ENCODE measurements around the gene BANF2. TPM values are rescaled to one million over a fixed set of nuclear protein-coding genes. Genes with fewer than 3 reads are reported as not detected.

BANF2 gene
- polyA plus RNA-seq (2012; rRNA removed) = not detected in 2 replicates
- not detected in 2 replicates for polyA plus RNA-seq (2012; cell fraction: cytosol; rRNA removed)
- polyA plus RNA-seq (2012; cell fraction: nucleus; rRNA removed) = not detected in 2 replicates

DNA sequence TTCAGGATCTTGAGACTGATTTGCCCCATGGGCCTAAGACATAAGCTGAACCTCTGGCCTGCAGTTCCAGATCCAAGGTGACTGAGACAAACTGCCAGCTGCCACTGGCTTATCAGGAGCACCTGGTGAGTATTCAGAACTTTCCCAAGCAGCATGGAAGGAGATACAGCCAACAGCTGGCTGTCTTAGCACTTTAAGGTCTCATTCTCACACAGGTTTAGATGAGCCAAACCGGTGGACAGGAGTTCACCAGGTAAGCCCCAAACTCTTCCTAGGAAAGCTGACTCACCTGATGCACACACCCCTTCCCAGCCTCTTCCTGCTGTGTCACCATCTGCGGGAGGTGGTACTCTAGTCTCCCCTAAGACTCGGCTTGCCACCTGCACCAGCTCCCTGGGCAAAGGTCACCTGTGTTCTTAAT lies at the start of gene BANF2:
Gene BANF2 (plus strand): TSS at position 36 of the 421 bp plus-strand sequence. CDS start 25,060 bp downstream, outside the sequence.
- Histone ChIP-seq H3K4me3 (ENCODE audit: low read depth in 2 of 2, low read length in 1 of 2) (no peak within 1 kb of the TSS), H3K9ac (no peak within 1 kb of the TSS), H3K9me2 (no peaks in the 10 kb centered on the region), H3K79me2 (ENCODE audit: insufficient read depth) (no peaks in the 10 kb centered on the region), H3K4me2 (no peak within 1 kb of the TSS), H3K4me1 (ENCODE audit: control insufficient read depth in 1 of 2, insufficient read depth in 2 of 2, low read depth in 1 of 2, low read length in 1 of 2) (no peaks in the 10 kb centered on the region), H3K36me3 (replicated peaks in 1 of 2; ENCODE audit: control insufficient read depth in 1 of 2, insufficient read depth in 2 of 2, low read length in 1 of 2) (no peaks in the 10 kb centered on the region), H3K27ac (ENCODE audit: low read depth in 2 of 2, low read length in 1 of 2) (no peak within 1 kb of the TSS), H3F3A (replicated peaks; ENCODE audit: insufficient read depth) (no peaks in the 10 kb centered on the region), H3K27me3 (ENCODE audit: insufficient read depth) (no peaks in the 10 kb centered on the region; the same call in 1 of the 2 replicates), H3K9me3 (no peaks in the 10 kb centered on the region), H2AFZ (ENCODE audit: low read depth) (no peak within 1 kb of the TSS), H4K20me1 (ENCODE audit: insufficient read depth) (no peaks in the 10 kb centered on the region)
- ChIA-PET POLR2A (no interaction called here), CTCF (interaction anchor here (1.0 to 1.5 kb wide), 4 partner anchors 17 to 130 kb away, joined by 3 to 7 read pairs (median 3); partner anchors contain the start of genes DSTN and RRBP1)
- no peak for DNase-seq
- 83% methylated on average over 2 of the region's 3 CpGs for WGBS (ENCODE audit: low lambda C conversion rate)
- TF ChIP-seq, protein P1, sequence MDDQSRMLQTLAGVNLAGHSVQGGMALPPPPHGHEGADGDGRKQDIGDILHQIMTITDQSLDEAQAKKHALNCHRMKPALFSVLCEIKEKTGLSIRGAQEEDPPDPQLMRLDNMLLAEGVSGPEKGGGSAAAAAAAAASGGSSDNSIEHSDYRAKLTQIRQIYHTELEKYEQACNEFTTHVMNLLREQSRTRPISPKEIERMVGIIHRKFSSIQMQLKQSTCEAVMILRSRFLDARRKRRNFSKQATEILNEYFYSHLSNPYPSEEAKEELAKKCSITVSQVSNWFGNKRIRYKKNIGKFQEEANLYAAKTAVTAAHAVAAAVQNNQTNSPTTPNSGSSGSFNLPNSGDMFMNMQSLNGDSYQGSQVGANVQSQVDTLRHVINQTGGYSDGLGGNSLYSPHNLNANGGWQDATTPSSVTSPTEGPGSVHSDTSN (IDR thresholded peaks at IDR 0.05) = no peak
- TF ChIP-seq EP300 (IDR thresholded peaks at IDR 0.05; ENCODE audit: borderline replicate concordance in 1 of 2, low read depth in 1 of 2, low read length in 1 of 2) (no peak), ELF1 (IDR thresholded peaks at IDR 0.05) (no peak), FOSL2 (IDR thresholded peaks at IDR 0.05; ENCODE audit: borderline replicate concordance, low read depth) (no peak), TCF12 (IDR thresholded peaks at IDR 0.05) (no peak), POLR2AphosphoS5 (IDR thresholded peaks at IDR 0.05; ENCODE audit: low read depth, low read length) (no peak), FOXM1 (IDR thresholded peaks at IDR 0.05; ENCODE audit: low read depth) (no peak), NRF1 (IDR thresholded peaks at IDR 0.05; ENCODE audit: low read depth, low read length) (no peak), MEF2A (IDR thresholded peaks at IDR 0.05; ENCODE audit: borderline replicate concordance, low read depth) (no peak), RAD21 (IDR thresholded peaks at IDR 0.05; ENCODE audit: low read length) (no peak), TAF1 (IDR thresholded peaks at IDR 0.05; ENCODE audit: borderline replicate concordance, low read depth, low read length) (no peak), GATA2 (CRISPR knock-in tag; IDR thresholded peaks at IDR 0.05) (no peak)
- TF ChIP-seq, protein P2, sequence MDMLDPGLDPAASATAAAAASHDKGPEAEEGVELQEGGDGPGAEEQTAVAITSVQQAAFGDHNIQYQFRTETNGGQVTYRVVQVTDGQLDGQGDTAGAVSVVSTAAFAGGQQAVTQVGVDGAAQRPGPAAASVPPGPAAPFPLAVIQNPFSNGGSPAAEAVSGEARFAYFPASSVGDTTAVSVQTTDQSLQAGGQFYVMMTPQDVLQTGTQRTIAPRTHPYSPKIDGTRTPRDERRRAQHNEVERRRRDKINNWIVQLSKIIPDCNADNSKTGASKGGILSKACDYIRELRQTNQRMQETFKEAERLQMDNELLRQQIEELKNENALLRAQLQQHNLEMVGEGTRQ (IDR thresholded peaks at IDR 0.05; ENCODE audit: borderline replicate concordance, low read depth, low read length) = no peak
- TF ChIP-seq, protein P3, sequence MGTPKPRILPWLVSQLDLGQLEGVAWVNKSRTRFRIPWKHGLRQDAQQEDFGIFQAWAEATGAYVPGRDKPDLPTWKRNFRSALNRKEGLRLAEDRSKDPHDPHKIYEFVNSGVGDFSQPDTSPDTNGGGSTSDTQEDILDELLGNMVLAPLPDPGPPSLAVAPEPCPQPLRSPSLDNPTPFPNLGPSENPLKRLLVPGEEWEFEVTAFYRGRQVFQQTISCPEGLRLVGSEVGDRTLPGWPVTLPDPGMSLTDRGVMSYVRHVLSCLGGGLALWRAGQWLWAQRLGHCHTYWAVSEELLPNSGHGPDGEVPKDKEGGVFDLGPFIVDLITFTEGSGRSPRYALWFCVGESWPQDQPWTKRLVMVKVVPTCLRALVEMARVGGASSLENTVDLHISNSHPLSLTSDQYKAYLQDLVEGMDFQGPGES (IDR thresholded peaks at IDR 0.05; ENCODE audit: low read depth, low read length) = no peak
- TF ChIP-seq, protein P4, sequence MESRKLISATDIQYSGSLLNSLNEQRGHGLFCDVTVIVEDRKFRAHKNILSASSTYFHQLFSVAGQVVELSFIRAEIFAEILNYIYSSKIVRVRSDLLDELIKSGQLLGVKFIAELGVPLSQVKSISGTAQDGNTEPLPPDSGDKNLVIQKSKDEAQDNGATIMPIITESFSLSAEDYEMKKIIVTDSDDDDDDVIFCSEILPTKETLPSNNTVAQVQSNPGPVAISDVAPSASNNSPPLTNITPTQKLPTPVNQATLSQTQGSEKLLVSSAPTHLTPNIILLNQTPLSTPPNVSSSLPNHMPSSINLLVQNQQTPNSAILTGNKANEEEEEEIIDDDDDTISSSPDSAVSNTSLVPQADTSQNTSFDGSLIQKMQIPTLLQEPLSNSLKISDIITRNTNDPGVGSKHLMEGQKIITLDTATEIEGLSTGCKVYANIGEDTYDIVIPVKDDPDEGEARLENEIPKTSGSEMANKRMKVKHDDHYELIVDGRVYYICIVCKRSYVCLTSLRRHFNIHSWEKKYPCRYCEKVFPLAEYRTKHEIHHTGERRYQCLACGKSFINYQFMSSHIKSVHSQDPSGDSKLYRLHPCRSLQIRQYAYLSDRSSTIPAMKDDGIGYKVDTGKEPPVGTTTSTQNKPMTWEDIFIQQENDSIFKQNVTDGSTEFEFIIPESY (IDR thresholded peaks at IDR 0.05; ENCODE audit: borderline replicate concordance, low read depth) = no peak
- TF ChIP-seq, protein P5, sequence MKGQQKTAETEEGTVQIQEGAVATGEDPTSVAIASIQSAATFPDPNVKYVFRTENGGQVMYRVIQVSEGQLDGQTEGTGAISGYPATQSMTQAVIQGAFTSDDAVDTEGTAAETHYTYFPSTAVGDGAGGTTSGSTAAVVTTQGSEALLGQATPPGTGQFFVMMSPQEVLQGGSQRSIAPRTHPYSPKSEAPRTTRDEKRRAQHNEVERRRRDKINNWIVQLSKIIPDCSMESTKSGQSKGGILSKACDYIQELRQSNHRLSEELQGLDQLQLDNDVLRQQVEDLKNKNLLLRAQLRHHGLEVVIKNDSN (IDR thresholded peaks at IDR 0.05; ENCODE audit: borderline replicate concordance, low read depth) = no peak
- TF ChIP-seq, protein P6, sequence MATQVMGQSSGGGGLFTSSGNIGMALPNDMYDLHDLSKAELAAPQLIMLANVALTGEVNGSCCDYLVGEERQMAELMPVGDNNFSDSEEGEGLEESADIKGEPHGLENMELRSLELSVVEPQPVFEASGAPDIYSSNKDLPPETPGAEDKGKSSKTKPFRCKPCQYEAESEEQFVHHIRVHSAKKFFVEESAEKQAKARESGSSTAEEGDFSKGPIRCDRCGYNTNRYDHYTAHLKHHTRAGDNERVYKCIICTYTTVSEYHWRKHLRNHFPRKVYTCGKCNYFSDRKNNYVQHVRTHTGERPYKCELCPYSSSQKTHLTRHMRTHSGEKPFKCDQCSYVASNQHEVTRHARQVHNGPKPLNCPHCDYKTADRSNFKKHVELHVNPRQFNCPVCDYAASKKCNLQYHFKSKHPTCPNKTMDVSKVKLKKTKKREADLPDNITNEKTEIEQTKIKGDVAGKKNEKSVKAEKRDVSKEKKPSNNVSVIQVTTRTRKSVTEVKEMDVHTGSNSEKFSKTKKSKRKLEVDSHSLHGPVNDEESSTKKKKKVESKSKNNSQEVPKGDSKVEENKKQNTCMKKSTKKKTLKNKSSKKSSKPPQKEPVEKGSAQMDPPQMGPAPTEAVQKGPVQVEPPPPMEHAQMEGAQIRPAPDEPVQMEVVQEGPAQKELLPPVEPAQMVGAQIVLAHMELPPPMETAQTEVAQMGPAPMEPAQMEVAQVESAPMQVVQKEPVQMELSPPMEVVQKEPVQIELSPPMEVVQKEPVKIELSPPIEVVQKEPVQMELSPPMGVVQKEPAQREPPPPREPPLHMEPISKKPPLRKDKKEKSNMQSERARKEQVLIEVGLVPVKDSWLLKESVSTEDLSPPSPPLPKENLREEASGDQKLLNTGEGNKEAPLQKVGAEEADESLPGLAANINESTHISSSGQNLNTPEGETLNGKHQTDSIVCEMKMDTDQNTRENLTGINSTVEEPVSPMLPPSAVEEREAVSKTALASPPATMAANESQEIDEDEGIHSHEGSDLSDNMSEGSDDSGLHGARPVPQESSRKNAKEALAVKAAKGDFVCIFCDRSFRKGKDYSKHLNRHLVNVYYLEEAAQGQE (IDR thresholded peaks at IDR 0.05; ENCODE audit: low read depth, low read length) = no peak
- TF ChIP-seq, protein P7, sequence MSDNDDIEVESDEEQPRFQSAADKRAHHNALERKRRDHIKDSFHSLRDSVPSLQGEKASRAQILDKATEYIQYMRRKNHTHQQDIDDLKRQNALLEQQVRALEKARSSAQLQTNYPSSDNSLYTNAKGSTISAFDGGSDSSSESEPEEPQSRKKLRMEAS (IDR thresholded peaks at IDR 0.05; ENCODE audit: low read depth) = no peak
